GM23338 (cell line): Measurements from ENCODE around the gene EIF2D. TPM values are rescaled to one million over a fixed set of nuclear protein-coding genes. Genes with fewer than 3 reads are reported as not detected.

Experiments used
- ATAC-seq: fragments of 200-7000 bp; cut with Tn5 transposase; 3 replicates; pipeline ENCODE4 v1.9.1; 2020
- DNase-seq: peaks from one replicate; pipeline ENCODE4 v3.0.0-alpha.2; 2015; ENCODE audit warnings: low spot score
- H2AFZ ChIP-seq: fragments of 200-600 bp; sonication (generic); 2 replicates; pipeline ENCODE4 v1.8.0; 2016; ENCODE audit warnings: antibody characterized with exemption, mild to moderate bottlenecking, moderate library complexity
- H3F3A ChIP-seq: fragments of 200-600 bp; sonication (generic); replicated peaks from 2 replicates; pipeline ENCODE4 v1.8.0; 2017; ENCODE audit warnings: antibody characterized with exemption, mixed run types, low read depth
- H3K27ac ChIP-seq: fragments of 200-600 bp; sonication (generic); 2 replicates; pipeline ENCODE4 v1.6.1; 2016; ENCODE audit warnings: low read depth
- H3K27me3 ChIP-seq: fragments of 200-600 bp; sonication (generic); 2 replicates; pipeline ENCODE4 v1.8.0; 2016; ENCODE audit warnings: mild to moderate bottlenecking, mixed run types, moderate library complexity; ENCODE audit not compliant: insufficient read depth
- H3K36me3 ChIP-seq: fragments of 200-600 bp; sonication (generic); 2 replicates; pipeline ENCODE4 v1.8.0; 2016; ENCODE audit warnings: mild to moderate bottlenecking; ENCODE audit not compliant: insufficient read depth
- H3K4me1 ChIP-seq: fragments of 200-600 bp; sonication (generic); 2 replicates; pipeline ENCODE4 v1.8.0; 2016; ENCODE audit warnings: mild to moderate bottlenecking, moderate library complexity; ENCODE audit not compliant: insufficient read depth
- H3K4me2 ChIP-seq: fragments of 200-600 bp; sonication (generic); 2 replicates; pipeline ENCODE4 v1.7.1; 2017; ENCODE audit warnings: mixed run types
- H3K4me3 ChIP-seq: fragments of 200-600 bp; sonication (generic); 2 replicates; pipeline ENCODE4 v1.6.1; 2016; ENCODE audit warnings: mixed run types
- H3K79me2 ChIP-seq: fragments of 200-600 bp; sonication (generic); replicated peaks from 2 replicates; pipeline ENCODE4 v1.8.0; 2017; ENCODE audit warnings: mild to moderate bottlenecking; ENCODE audit not compliant: insufficient read depth
- H3K9me2 ChIP-seq: fragments of 200-600 bp; sonication (generic); 2 replicates; pipeline ENCODE4 v1.8.0; 2017; ENCODE audit not compliant: insufficient read depth
- H4K20me1 ChIP-seq: fragments of 200-600 bp; sonication (generic); replicated peaks from 2 replicates; pipeline ENCODE4 v1.8.0; 2017; ENCODE audit warnings: mild to moderate bottlenecking; ENCODE audit not compliant: insufficient read depth
- H3K27ac Mint-ChIP-seq: 2 replicates; pipeline ENCODE4 v1.8.0; 2020; ENCODE audit warnings: inconsistent platforms, mild to moderate bottlenecking, moderate library complexity, mixed read lengths
- H3K27me3 Mint-ChIP-seq: 3 replicates; pipeline ENCODE4 v1.8.0; 2022; ENCODE audit warnings: low read depth, mild to moderate bottlenecking, moderate library complexity, mixed read lengths, inconsistent platforms; ENCODE audit not compliant: insufficient read depth, poor library complexity
- H3K36me3 Mint-ChIP-seq: 3 replicates; pipeline ENCODE4 v1.8.0; 2021; ENCODE audit warnings: low read depth, mild to moderate bottlenecking, inconsistent platforms, moderate library complexity, mixed read lengths
- H3K4me1 Mint-ChIP-seq: 3 replicates; pipeline ENCODE4 v1.8.0; 2020; ENCODE audit warnings: mild to moderate bottlenecking, inconsistent platforms, mixed read lengths
- H3K4me3 Mint-ChIP-seq: 3 replicates; pipeline ENCODE4 v1.8.0; 2021; ENCODE audit warnings: moderate library complexity, mild to moderate bottlenecking, inconsistent platforms, mixed read lengths
- H3K9me3 Mint-ChIP-seq: 3 replicates; pipeline ENCODE4 v1.8.0; 2020; ENCODE audit warnings: moderate library complexity, mild to moderate bottlenecking, inconsistent platforms, mixed read lengths
- CREB1 ChIP-seq: fragments of 250-450 bp; sonication (Bioruptor Pico); IDR thresholded peaks from 2 replicates; pipeline ENCODE4 v1.5.0; 2020; ENCODE audit warnings: low read depth, mild to moderate bottlenecking, moderate library complexity
- EZH2 ChIP-seq: fragments of 200-600 bp; sonication (generic); IDR thresholded peaks from one replicate; pipeline ENCODE4 v1.8.0; 2017; ENCODE audit warnings: antibody characterized with exemption, mild to moderate bottlenecking, low read depth; ENCODE audit not compliant: unreplicated experiment
- EZH2phosphoT487 ChIP-seq: fragments of 200-600 bp; sonication (generic); IDR thresholded peaks from one replicate; pipeline ENCODE4 v1.8.1; 2018; ENCODE audit warnings: antibody characterized with exemption; ENCODE audit not compliant: unreplicated experiment
- JUNB ChIP-seq: IDR thresholded peaks from one replicate; pipeline ENCODE4 v1.6.1; 2016; ENCODE audit warnings: antibody characterized with exemption; ENCODE audit not compliant: unreplicated experiment
- NANOG ChIP-seq: IDR thresholded peaks from 2 replicates; pipeline ENCODE4 v1.6.1; 2016; ENCODE audit warnings: antibody characterized with exemption, borderline replicate concordance
- STAT1 ChIP-seq: IDR thresholded peaks from one replicate; pipeline ENCODE4 v1.6.1; 2016; ENCODE audit warnings: antibody characterized with exemption; ENCODE audit not compliant: unreplicated experiment
- ZNF114 ChIP-seq: fragments of 250-450 bp; sonication (Bioruptor Pico); IDR thresholded peaks from 2 replicates; pipeline ENCODE4 v1.5.0; 2020; ENCODE audit warnings: mild to moderate bottlenecking, moderate library complexity
- ZNF331 ChIP-seq: fragments of 250-450 bp; sonication (Bioruptor Pico); IDR thresholded peaks from 2 replicates; pipeline ENCODE4 v1.5.0; 2020; ENCODE audit warnings: low read depth, mild to moderate bottlenecking, moderate library complexity
- polyA plus RNA-seq: library from polyadenylated mRNA; unstranded; fragments of >200 nt; fragmentation: Nextera tagmentation; extraction: Ambion mirVana; gene quantifications from 2 replicates; pipeline ENCODE4 v1.2.1, GENCODE V29; 2016
- total RNA-seq: library from RNA; depleted of rRNA; stranded (reverse); fragments of >200 nt; shearing (Covaris generic); gene quantifications from 2 replicates; pipeline ENCODE4 v1.2.3, GENCODE V29; 2014
- TF ChIP-seq, protein P1 (sequence below), 2 experiments: fragments of 200-600 bp in 1 of 2; sonication (generic) in 1 of 2; conservative IDR thresholded peaks; 2 replicates each; pipeline versions ENCODE4 v1.5.1 to v1.6.1; 2016 to 2017; ENCODE audit warnings: antibody characterized with exemption in 2 of 2, low read depth in 2 of 2, mild to moderate bottlenecking in 2 of 2, moderate library complexity in 1 of 2
- TF ChIP-seq, protein P2 (sequence below): IDR thresholded peaks from one replicate; pipeline ENCODE4 v1.6.1; 2018; ENCODE audit warnings: antibody characterized with exemption; ENCODE audit not compliant: unreplicated experiment
- TF ChIP-seq, protein P3 (sequence below): IDR thresholded peaks from 2 replicates; pipeline ENCODE4 v1.6.1; 2016; ENCODE audit warnings: antibody characterized with exemption
- TF ChIP-seq, protein P4 (sequence below): fragments of 250-450 bp; sonication (Bioruptor Pico); IDR thresholded peaks from 2 replicates; pipeline ENCODE4 v1.5.0; 2020; ENCODE audit warnings: mild to moderate bottlenecking, moderate library complexity

The EIF2D gene
- total and polyA plus RNA-seq, 2 experiments from 2014 or later, result 25.1 to 34.8 TPM

DNA sequence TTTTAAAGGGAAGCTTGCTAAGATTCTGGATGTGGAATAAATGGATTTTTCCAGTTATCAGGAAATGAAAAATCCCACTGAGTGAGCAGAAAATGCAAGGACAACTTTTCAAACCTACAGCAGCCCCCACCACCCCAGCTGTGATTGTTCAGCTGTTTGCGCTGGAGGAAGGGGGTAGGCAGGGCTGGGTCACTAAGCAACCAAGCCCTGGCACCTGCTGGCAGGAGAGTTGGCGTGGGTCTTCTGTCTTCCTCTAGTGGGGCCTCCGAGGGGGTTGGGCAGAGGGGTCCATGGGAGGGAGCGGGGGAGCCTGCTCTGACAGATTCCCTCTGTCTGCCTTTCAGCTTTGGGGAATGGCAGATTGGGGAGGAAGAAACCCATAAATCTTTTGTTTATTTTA is 45.3 kb downstream of the EIF2D start (continued):
- TF ChIP-seq, protein P1, sequence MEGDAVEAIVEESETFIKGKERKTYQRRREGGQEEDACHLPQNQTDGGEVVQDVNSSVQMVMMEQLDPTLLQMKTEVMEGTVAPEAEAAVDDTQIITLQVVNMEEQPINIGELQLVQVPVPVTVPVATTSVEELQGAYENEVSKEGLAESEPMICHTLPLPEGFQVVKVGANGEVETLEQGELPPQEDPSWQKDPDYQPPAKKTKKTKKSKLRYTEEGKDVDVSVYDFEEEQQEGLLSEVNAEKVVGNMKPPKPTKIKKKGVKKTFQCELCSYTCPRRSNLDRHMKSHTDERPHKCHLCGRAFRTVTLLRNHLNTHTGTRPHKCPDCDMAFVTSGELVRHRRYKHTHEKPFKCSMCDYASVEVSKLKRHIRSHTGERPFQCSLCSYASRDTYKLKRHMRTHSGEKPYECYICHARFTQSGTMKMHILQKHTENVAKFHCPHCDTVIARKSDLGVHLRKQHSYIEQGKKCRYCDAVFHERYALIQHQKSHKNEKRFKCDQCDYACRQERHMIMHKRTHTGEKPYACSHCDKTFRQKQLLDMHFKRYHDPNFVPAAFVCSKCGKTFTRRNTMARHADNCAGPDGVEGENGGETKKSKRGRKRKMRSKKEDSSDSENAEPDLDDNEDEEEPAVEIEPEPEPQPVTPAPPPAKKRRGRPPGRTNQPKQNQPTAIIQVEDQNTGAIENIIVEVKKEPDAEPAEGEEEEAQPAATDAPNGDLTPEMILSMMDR (conservative IDR thresholded peaks at IDR 0.05; ENCODE audit: low read depth in 2 of 2), result no peak
- TF ChIP-seq STAT1 (no peak), JUNB (no peak), CREB1 (CRISPR knock-in tag) (no peak), EZH2 (no peak), ZNF114 (no peak), ZNF331 (CRISPR knock-in tag) (no peak), NANOG (no peak), EZH2phosphoT487 (no peak)
- TF ChIP-seq, protein P2, sequence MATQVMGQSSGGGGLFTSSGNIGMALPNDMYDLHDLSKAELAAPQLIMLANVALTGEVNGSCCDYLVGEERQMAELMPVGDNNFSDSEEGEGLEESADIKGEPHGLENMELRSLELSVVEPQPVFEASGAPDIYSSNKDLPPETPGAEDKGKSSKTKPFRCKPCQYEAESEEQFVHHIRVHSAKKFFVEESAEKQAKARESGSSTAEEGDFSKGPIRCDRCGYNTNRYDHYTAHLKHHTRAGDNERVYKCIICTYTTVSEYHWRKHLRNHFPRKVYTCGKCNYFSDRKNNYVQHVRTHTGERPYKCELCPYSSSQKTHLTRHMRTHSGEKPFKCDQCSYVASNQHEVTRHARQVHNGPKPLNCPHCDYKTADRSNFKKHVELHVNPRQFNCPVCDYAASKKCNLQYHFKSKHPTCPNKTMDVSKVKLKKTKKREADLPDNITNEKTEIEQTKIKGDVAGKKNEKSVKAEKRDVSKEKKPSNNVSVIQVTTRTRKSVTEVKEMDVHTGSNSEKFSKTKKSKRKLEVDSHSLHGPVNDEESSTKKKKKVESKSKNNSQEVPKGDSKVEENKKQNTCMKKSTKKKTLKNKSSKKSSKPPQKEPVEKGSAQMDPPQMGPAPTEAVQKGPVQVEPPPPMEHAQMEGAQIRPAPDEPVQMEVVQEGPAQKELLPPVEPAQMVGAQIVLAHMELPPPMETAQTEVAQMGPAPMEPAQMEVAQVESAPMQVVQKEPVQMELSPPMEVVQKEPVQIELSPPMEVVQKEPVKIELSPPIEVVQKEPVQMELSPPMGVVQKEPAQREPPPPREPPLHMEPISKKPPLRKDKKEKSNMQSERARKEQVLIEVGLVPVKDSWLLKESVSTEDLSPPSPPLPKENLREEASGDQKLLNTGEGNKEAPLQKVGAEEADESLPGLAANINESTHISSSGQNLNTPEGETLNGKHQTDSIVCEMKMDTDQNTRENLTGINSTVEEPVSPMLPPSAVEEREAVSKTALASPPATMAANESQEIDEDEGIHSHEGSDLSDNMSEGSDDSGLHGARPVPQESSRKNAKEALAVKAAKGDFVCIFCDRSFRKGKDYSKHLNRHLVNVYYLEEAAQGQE, result no peak
- TF ChIP-seq, protein P3, sequence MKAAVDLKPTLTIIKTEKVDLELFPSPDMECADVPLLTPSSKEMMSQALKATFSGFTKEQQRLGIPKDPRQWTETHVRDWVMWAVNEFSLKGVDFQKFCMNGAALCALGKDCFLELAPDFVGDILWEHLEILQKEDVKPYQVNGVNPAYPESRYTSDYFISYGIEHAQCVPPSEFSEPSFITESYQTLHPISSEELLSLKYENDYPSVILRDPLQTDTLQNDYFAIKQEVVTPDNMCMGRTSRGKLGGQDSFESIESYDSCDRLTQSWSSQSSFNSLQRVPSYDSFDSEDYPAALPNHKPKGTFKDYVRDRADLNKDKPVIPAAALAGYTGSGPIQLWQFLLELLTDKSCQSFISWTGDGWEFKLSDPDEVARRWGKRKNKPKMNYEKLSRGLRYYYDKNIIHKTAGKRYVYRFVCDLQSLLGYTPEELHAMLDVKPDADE, result no peak

DNA sequence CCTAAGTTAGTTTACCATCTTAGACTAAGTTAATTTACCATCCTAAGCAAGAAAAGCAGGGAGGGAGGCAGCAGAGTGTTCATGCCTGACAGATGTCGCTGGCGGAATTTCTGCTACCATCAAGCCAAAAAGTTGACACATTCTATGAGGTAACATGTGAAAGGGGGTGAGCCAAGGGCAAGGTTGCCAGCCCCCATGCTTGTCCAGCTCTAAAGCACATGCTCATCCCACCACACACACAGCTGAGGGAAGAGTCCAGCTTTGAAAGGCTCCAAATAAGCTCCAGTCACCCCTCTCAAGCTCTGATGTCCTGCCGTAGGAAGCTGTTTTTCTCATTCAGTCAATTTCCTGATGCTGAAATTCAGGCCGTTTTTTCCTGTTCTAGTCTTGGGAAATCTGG is 46.3 kb downstream of the EIF2D start:
- H3K4me3 Mint-ChIP-seq, result no peak overlapping the region
- H3K27me3 Mint-ChIP-seq, result peaks cover 11% of the 10 kb centered on the region
- Histone ChIP-seq H3K9me2 (0 out of 2 replicates have a peak, but pooled peaks cover 4% of the 10 kb centered on the region), H3K36me3 (no peaks in the 10 kb centered on the region), H3K27ac (no peak overlapping the region), H4K20me1 (no peaks in the 10 kb centered on the region), H3K4me2 (no peak overlapping the region), H3F3A (no peaks in the 10 kb centered on the region), H3K4me1 (0 out of 2 replicates have a peak, but pooled peaks cover 6% of the 10 kb centered on the region), H3K4me3 (no peak overlapping the region), H3K79me2 (no peaks in the 10 kb centered on the region), H2AFZ (no peak overlapping the region), H3K27me3 (no peaks in the 10 kb centered on the region)
- peaks cover 21% of the 10 kb centered on the region for H3K4me1 Mint-ChIP-seq
- H3K36me3 Mint-ChIP-seq, result no peaks in the 10 kb centered on the region; the same call in 2 of the 3 replicates
- H3K9me3 Mint-ChIP-seq, result no peaks in the 10 kb centered on the region
- ATAC-seq, result no peak
- DNase-seq, result no peak
- H3K27ac Mint-ChIP-seq, result no peak overlapping the region
- no peak for TF ChIP-seq CREB1 (CRISPR knock-in tag)
- TF ChIP-seq JUNB, result no peak
- TF ChIP-seq EZH2phosphoT487, result no peak
- TF ChIP-seq, protein P3, result no peak
- TF ChIP-seq, protein P4, sequence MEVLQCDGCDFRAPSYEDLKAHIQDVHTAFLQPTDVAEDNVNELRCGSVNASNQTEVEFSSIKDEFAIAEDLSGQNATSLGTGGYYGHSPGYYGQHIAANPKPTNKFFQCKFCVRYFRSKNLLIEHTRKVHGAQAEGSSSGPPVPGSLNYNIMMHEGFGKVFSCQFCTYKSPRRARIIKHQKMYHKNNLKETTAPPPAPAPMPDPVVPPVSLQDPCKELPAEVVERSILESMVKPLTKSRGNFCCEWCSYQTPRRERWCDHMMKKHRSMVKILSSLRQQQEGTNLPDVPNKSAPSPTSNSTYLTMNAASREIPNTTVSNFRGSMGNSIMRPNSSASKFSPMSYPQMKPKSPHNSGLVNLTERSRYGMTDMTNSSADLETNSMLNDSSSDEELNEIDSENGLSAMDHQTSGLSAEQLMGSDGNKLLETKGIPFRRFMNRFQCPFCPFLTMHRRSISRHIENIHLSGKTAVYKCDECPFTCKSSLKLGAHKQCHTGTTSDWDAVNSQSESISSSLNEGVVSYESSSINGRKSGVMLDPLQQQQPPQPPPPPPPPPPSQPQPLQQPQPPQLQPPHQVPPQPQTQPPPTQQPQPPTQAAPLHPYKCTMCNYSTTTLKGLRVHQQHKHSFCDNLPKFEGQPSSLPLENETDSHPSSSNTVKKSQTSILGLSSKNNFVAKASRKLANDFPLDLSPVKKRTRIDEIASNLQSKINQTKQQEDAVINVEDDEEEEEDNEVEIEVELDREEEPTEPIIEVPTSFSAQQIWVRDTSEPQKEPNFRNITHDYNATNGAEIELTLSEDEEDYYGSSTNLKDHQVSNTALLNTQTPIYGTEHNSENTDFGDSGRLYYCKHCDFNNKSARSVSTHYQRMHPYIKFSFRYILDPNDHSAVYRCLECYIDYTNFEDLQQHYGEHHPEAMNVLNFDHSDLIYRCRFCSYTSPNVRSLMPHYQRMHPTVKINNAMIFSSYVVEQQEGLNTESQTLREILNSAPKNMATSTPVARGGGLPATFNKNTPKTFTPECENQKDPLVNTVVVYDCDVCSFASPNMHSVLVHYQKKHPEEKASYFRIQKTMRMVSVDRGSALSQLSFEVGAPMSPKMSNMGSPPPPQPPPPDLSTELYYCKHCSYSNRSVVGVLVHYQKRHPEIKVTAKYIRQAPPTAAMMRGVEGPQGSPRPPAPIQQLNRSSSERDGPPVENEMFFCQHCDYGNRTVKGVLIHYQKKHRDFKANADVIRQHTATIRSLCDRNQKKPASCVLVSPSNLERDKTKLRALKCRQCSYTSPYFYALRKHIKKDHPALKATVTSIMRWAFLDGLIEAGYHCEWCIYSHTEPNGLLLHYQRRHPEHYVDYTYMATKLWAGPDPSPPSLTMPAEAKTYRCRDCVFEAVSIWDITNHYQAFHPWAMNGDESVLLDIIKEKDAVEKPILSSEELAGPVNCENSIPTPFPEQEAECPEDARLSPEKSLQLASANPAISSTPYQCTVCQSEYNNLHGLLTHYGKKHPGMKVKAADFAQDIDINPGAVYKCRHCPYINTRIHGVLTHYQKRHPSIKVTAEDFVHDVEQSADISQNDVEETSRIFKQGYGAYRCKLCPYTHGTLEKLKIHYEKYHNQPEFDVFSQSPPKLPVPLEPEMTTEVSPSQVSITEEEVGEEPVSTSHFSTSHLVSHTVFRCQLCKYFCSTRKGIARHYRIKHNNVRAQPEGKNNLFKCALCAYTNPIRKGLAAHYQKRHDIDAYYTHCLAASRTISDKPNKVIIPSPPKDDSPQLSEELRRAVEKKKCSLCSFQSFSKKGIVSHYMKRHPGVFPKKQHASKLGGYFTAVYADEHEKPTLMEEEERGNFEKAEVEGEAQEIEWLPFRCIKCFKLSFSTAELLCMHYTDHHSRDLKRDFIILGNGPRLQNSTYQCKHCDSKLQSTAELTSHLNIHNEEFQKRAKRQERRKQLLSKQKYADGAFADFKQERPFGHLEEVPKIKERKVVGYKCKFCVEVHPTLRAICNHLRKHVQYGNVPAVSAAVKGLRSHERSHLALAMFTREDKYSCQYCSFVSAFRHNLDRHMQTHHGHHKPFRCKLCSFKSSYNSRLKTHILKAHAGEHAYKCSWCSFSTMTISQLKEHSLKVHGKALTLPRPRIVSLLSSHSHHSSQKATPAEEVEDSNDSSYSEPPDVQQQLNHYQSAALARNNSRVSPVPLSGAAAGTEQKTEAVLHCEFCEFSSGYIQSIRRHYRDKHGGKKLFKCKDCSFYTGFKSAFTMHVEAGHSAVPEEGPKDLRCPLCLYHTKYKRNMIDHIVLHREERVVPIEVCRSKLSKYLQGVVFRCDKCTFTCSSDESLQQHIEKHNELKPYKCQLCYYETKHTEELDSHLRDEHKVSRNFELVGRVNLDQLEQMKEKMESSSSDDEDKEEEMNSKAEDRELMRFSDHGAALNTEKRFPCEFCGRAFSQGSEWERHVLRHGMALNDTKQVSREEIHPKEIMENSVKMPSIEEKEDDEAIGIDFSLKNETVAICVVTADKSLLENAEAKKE, result no peak
- TF ChIP-seq ZNF114, result no peak
